H1 (cell line): ENCODE results near the gene WDR48. TPM values are rescaled to one million over a fixed set of nuclear protein-coding genes. Genes with fewer than 3 reads are reported as not detected.

Experiments
- CBX5 ChIP-seq: fragments of 300-800, 300-1000 bp; sonication (generic); IDR thresholded peaks from 2 replicates; pipeline ENCODE4 v1.7.1; 2016; ENCODE audit warnings: antibody characterized with exemption, low read length, low read depth
- CEBPB ChIP-seq: IDR thresholded peaks from 2 replicates; pipeline ENCODE4 v1.6.1; 2012; ENCODE audit warnings: low read depth, low read length
- GABPA ChIP-seq: IDR thresholded peaks from 2 replicates; pipeline ENCODE4 v1.6.1; 2011; ENCODE audit warnings: mild to moderate bottlenecking, low read length, moderate library complexity, borderline replicate concordance; ENCODE audit not compliant: insufficient read depth
- KDM5A ChIP-seq: fragments of 200-600 bp; IDR thresholded peaks from 2 replicates; pipeline ENCODE4 v1.7.1; 2012; ENCODE audit warnings: mild to moderate bottlenecking, low read length, inconsistent platforms, mixed read lengths
- RXRA ChIP-seq: IDR thresholded peaks from 2 replicates; pipeline ENCODE4 v1.6.1; 2011; ENCODE audit warnings: low read depth, mild to moderate bottlenecking, low read length, moderate library complexity; ENCODE audit not compliant: insufficient read depth
- SRF ChIP-seq: IDR thresholded peaks from 2 replicates; pipeline ENCODE4 v1.6.1; 2011; ENCODE audit warnings: mild to moderate bottlenecking, low read depth, low read length, moderate library complexity
- TAF1 ChIP-seq: IDR thresholded peaks from 2 replicates; pipeline ENCODE4 v1.6.1; 2011; ENCODE audit warnings: mild to moderate bottlenecking, low read depth, low read length
- polyA plus RNA-seq, 7 experiments: library from polyadenylated mRNA; depleted of rRNA in 3 of 7; stranded (reverse) in 5 of 7; unstranded in 2 of 7; fragments of >200 nt in 5 of 7; fragments of 200-250 nt in 2 of 7; gene quantifications; 1 replicate in 5 of 7; 2 replicates in 1 of 7; 4 replicates in 1 of 7; pipeline versions ENCODE4 v1.2.1 to v1.2.3, GENCODE V29; 2011 to 2013; ENCODE audit warnings: missing spikeins in 2 of 7, mixed read lengths in 2 of 7
- total RNA-seq: library from RNA; stranded (reverse); fragmentation: NEBNext Ultra II Directional; extraction: Animal tissue kit (Norgen Biotek cat#: 25700); gene quantifications from 2 replicates; pipeline ENCODE4 v1.2.1, GENCODE V29; 2021
- TF ChIP-seq, protein P1 (sequence below): fragments of 300-600 bp; sonication (generic); IDR thresholded peaks from 2 replicates; pipeline ENCODE4 v1.7.1; 2012; ENCODE audit warnings: low read length, moderate library complexity, mild to moderate bottlenecking, inconsistent platforms; ENCODE audit not compliant: insufficient replicate concordance
- TF ChIP-seq, protein P2 (sequence below): IDR thresholded peaks from 2 replicates; pipeline ENCODE4 v1.6.1; 2011; ENCODE audit warnings: low read depth, mild to moderate bottlenecking, low read length; ENCODE audit not compliant: insufficient read depth
- TF ChIP-seq, protein P3 (sequence below): IDR thresholded peaks from 2 replicates; pipeline ENCODE4 v1.6.1; 2012; ENCODE audit warnings: inconsistent platforms

Gene WDR48
- total and polyA plus RNA-seq, 2 of the 8 experiments (the other 6 are each of a cell fraction or from before 2014, with no cell fraction given) = 21.2 to 54.1 TPM

DNA sequence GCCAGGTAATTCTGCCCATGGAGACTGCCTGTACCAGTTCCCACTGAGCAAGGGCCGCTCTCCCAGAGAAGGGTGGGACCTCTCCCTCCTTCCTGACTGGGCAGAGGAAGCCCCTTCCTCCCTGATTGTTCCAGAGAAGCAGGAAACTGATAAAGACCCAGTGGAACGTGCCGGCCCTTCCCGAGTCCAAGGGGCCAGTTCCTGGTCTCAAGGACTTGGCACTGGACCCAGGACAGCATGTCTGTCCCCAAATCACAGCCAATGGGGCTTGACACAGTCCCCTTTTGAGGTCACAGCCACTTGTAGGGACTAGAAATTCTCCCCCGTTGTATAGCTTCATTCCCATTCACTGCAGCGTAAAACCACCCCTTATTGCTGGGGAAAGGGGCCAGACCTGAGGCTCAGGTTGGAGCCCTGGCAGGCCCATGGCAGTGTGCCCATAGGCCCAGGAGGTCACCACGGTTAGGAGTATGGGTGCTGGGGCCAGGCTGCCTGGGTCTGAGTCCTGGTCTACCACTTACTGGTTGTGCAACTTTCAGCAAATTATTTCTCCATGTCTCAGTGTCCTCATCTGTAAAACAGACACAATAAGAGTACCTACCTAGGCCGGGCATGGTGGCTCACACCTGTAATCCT, 83.5 kb downstream of the WDR48 start (continued):
- TF ChIP-seq, protein P1, sequence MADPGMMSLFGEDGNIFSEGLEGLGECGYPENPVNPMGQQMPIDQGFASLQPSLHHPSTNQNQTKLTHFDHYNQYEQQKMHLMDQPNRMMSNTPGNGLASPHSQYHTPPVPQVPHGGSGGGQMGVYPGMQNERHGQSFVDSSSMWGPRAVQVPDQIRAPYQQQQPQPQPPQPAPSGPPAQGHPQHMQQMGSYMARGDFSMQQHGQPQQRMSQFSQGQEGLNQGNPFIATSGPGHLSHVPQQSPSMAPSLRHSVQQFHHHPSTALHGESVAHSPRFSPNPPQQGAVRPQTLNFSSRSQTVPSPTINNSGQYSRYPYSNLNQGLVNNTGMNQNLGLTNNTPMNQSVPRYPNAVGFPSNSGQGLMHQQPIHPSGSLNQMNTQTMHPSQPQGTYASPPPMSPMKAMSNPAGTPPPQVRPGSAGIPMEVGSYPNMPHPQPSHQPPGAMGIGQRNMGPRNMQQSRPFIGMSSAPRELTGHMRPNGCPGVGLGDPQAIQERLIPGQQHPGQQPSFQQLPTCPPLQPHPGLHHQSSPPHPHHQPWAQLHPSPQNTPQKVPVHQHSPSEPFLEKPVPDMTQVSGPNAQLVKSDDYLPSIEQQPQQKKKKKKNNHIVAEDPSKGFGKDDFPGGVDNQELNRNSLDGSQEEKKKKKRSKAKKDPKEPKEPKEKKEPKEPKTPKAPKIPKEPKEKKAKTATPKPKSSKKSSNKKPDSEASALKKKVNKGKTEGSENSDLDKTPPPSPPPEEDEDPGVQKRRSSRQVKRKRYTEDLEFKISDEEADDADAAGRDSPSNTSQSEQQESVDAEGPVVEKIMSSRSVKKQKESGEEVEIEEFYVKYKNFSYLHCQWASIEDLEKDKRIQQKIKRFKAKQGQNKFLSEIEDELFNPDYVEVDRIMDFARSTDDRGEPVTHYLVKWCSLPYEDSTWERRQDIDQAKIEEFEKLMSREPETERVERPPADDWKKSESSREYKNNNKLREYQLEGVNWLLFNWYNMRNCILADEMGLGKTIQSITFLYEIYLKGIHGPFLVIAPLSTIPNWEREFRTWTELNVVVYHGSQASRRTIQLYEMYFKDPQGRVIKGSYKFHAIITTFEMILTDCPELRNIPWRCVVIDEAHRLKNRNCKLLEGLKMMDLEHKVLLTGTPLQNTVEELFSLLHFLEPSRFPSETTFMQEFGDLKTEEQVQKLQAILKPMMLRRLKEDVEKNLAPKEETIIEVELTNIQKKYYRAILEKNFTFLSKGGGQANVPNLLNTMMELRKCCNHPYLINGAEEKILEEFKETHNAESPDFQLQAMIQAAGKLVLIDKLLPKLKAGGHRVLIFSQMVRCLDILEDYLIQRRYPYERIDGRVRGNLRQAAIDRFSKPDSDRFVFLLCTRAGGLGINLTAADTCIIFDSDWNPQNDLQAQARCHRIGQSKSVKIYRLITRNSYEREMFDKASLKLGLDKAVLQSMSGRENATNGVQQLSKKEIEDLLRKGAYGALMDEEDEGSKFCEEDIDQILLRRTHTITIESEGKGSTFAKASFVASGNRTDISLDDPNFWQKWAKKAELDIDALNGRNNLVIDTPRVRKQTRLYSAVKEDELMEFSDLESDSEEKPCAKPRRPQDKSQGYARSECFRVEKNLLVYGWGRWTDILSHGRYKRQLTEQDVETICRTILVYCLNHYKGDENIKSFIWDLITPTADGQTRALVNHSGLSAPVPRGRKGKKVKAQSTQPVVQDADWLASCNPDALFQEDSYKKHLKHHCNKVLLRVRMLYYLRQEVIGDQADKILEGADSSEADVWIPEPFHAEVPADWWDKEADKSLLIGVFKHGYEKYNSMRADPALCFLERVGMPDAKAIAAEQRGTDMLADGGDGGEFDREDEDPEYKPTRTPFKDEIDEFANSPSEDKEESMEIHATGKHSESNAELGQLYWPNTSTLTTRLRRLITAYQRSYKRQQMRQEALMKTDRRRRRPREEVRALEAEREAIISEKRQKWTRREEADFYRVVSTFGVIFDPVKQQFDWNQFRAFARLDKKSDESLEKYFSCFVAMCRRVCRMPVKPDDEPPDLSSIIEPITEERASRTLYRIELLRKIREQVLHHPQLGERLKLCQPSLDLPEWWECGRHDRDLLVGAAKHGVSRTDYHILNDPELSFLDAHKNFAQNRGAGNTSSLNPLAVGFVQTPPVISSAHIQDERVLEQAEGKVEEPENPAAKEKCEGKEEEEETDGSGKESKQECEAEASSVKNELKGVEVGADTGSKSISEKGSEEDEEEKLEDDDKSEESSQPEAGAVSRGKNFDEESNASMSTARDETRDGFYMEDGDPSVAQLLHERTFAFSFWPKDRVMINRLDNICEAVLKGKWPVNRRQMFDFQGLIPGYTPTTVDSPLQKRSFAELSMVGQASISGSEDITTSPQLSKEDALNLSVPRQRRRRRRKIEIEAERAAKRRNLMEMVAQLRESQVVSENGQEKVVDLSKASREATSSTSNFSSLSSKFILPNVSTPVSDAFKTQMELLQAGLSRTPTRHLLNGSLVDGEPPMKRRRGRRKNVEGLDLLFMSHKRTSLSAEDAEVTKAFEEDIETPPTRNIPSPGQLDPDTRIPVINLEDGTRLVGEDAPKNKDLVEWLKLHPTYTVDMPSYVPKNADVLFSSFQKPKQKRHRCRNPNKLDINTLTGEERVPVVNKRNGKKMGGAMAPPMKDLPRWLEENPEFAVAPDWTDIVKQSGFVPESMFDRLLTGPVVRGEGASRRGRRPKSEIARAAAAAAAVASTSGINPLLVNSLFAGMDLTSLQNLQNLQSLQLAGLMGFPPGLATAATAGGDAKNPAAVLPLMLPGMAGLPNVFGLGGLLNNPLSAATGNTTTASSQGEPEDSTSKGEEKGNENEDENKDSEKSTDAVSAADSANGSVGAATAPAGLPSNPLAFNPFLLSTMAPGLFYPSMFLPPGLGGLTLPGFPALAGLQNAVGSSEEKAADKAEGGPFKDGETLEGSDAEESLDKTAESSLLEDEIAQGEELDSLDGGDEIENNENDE = no peak
- TF ChIP-seq KDM5A = no peak
- TF ChIP-seq CBX5 = no peak
- TF ChIP-seq, protein P2, sequence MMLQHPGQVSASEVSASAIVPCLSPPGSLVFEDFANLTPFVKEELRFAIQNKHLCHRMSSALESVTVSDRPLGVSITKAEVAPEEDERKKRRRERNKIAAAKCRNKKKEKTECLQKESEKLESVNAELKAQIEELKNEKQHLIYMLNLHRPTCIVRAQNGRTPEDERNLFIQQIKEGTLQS = no peak
- no peak for TF ChIP-seq RXRA
- TF ChIP-seq GABPA = no peak
- no peak for TF ChIP-seq CEBPB
- TF ChIP-seq TAF1 = no peak
- TF ChIP-seq, protein P3, sequence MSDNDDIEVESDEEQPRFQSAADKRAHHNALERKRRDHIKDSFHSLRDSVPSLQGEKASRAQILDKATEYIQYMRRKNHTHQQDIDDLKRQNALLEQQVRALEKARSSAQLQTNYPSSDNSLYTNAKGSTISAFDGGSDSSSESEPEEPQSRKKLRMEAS = no peak
- no peak for TF ChIP-seq SRF
